HepG2 (cell line): ENCODE measurements around the gene CD276. TPM values are rescaled to one million over a fixed set of nuclear protein-coding genes. Genes with fewer than 3 reads are reported as not detected.

Experiments
- ATAC-seq: fragments of 200-7000 bp; cut with Tn5 transposase; 3 replicates; pipeline ENCODE4 v1.9.1; 2020; ENCODE audit warnings: mild to moderate bottlenecking, moderate library complexity
- BruUV-seq: library from RNA; stranded (reverse); fragments of 400-500 nt; replicated peaks from 2 replicates; lab custom pipeline; 2021; lab: Mats Ljungman, UMichigan
- CTCF ChIA-PET: fragments of 300-600 bp; formaldehyde crosslinking; extraction: SDS; loops from one replicate; lab custom pipeline; 2021; ENCODE audit warnings: low total read pairs, inconsistent platforms, low intra/inter-chr PET ratio; lab: Yijun Ruan, JAX
- POLR2A ChIA-PET: fragments of 350-600 bp; sonication (Branson Sonifier 250); formaldehyde crosslinking; loops from one replicate; lab custom pipeline; 2020; ENCODE audit warnings: antibody characterized with exemption, inconsistent platforms; lab: Yijun Ruan, JAX
- DNase-seq: peaks from one replicate; pipeline ENCODE4 v3.0.0-alpha.2; 2015; ENCODE audit warnings: low spot score
- FAIRE-seq: peaks from 3 replicates; lab custom pipeline; 2011; peaks lifted over from hg19 to GRCh38; lab: Jason Lieb, UNC
- H2AFZ ChIP-seq: one replicate; pipeline ENCODE4 v1.6.1; 2011; ENCODE audit warnings: low read length, inconsistent platforms
- H3K27ac ChIP-seq: fragments of 300-600 bp; 3 replicates; pipeline ENCODE4 v1.8.0; 2011; ENCODE audit warnings: mixed run types, mild to moderate bottlenecking, mixed read lengths, low read length, inconsistent platforms; ENCODE audit not compliant: insufficient read depth; ENCODE audit errors: extremely low read length
- H3K27me3 ChIP-seq, 2 experiments: fragments of 200-600 bp in 1 of 2; 2 replicates in 1 of 2; 3 replicates in 1 of 2; pipeline versions ENCODE4 v1.6.0 to v1.8.0; 2011; ENCODE audit warnings: low read length in 2 of 2, mild to moderate bottlenecking in 2 of 2, moderate library complexity in 2 of 2, inconsistent platforms in 1 of 2; ENCODE audit not compliant: insufficient read depth in 2 of 2, control insufficient read depth in 1 of 2
- H3K36me3 ChIP-seq, 2 experiments: fragments of 200-600 bp in 1 of 2; replicated peaks in 1 of 2; 2 replicates in 1 of 2; 3 replicates in 1 of 2; pipeline versions ENCODE4 v1.5.1 to v1.8.0; 2011; ENCODE audit warnings: low read length in 2 of 2, inconsistent platforms in 1 of 2; ENCODE audit not compliant: insufficient read depth in 2 of 2, control insufficient read depth in 1 of 2
- H3K4me1 ChIP-seq: 2 replicates; pipeline ENCODE4 v1.5.1; 2012; ENCODE audit warnings: low read length, inconsistent platforms; ENCODE audit not compliant: insufficient read depth
- H3K4me2 ChIP-seq: 2 replicates; pipeline ENCODE4 v1.6.0; 2011; ENCODE audit warnings: low read depth, low read length, inconsistent platforms
- H3K4me3 ChIP-seq, 3 experiments: fragments of 200-600 bp in 1 of 3; sonication (generic), shearing (Covaris generic) in 1 of 3; replicated peaks in 1 of 3; 2 replicates each; pipeline ENCODE4 v1.5.1; 2011 to 2016; ENCODE audit warnings: low read length in 3 of 3, inconsistent platforms in 2 of 3, low read depth in 2 of 3, mild to moderate bottlenecking in 2 of 3, control low read depth in 1 of 3, mixed read lengths in 1 of 3; ENCODE audit not compliant: insufficient read depth in 1 of 3
- H3K79me2 ChIP-seq: one replicate; pipeline ENCODE4 v1.6.1; 2011; ENCODE audit warnings: low read length, inconsistent platforms; ENCODE audit not compliant: insufficient read depth
- H3K9ac ChIP-seq: 2 replicates; pipeline ENCODE4 v1.6.0; 2011; ENCODE audit warnings: mild to moderate bottlenecking, low read depth, low read length, inconsistent platforms; ENCODE audit not compliant: insufficient read depth
- H3K9me3 ChIP-seq: 2 replicates; pipeline ENCODE4 v1.5.1; 2012; ENCODE audit warnings: mild to moderate bottlenecking, low read length
- H4K20me1 ChIP-seq: 2 replicates; pipeline ENCODE4 v1.6.0; 2011; ENCODE audit warnings: inconsistent platforms, mild to moderate bottlenecking, low read length, moderate library complexity; ENCODE audit not compliant: insufficient read depth
- CHCHD3 ChIP-seq: sonication (generic); formaldehyde crosslinking; IDR thresholded peaks from 2 replicates; pipeline ENCODE4 v1.8.0; 2022; ENCODE audit warnings: mild to moderate bottlenecking, missing genetic modification reagents, moderate library complexity
- ELF3 ChIP-seq: IDR thresholded peaks from 2 replicates; pipeline ENCODE4 v1.6.1; 2016; ENCODE audit warnings: missing genetic modification reagents, missing compliant biosample characterization
- HCFC1 ChIP-seq: fragments of 150-350 bp; IDR thresholded peaks from 2 replicates; pipeline ENCODE4 v1.6.1; 2014; ENCODE audit warnings: low read depth, low read length
- NCOA2 ChIP-seq: sonication (generic); formaldehyde crosslinking; IDR thresholded peaks from 2 replicates; pipeline ENCODE4 v1.8.0; 2022; ENCODE audit warnings: inconsistent platforms
- NFYC ChIP-seq: IDR thresholded peaks from 2 replicates; pipeline ENCODE4 v1.6.1; 2016; ENCODE audit warnings: missing genetic modification reagents, missing compliant biosample characterization
- RNF2 ChIP-seq: fragments of 450-650 bp; conservative IDR thresholded peaks from 2 replicates; pipeline ENCODE4 v1.6.1; 2016; ENCODE audit warnings: low read depth
- SP4 ChIP-seq: sonication (generic); formaldehyde crosslinking; IDR thresholded peaks from 2 replicates; pipeline ENCODE4 v1.8.1; 2023; ENCODE audit warnings: mild to moderate bottlenecking, missing genetic modification reagents
- SSRP1 ChIP-seq: IDR thresholded peaks from 2 replicates; pipeline ENCODE4 v1.6.1; 2016; ENCODE audit warnings: control low read depth
- TAF15 ChIP-seq: fragments of 200-400 bp; formaldehyde crosslinking; IDR thresholded peaks from one replicate; pipeline ENCODE4 v1.6.1; 2018; ENCODE audit warnings: mild to moderate bottlenecking, low read depth, low read length; ENCODE audit not compliant: poor library complexity, severe bottlenecking
- TCF7L2 ChIP-seq: IDR thresholded peaks from 2 replicates; pipeline ENCODE4 v1.6.1; 2011; ENCODE audit warnings: mild to moderate bottlenecking, low read depth, low read length, moderate library complexity
- ZNF484 ChIP-seq: sonication (generic); formaldehyde crosslinking; IDR thresholded peaks from 2 replicates; pipeline ENCODE4 v1.5.1; 2020; ENCODE audit warnings: mild to moderate bottlenecking, low read depth, missing genetic modification reagents, borderline replicate concordance
- ZNF572 ChIP-seq: sonication (generic); formaldehyde crosslinking; IDR thresholded peaks from 2 replicates; pipeline ENCODE4 v1.5.1; 2020; ENCODE audit warnings: mild to moderate bottlenecking, missing genetic modification reagents
- ZNF615 ChIP-seq: sonication (generic); formaldehyde crosslinking; IDR thresholded peaks from 2 replicates; pipeline ENCODE4 v1.5.0; 2020; ENCODE audit warnings: mild to moderate bottlenecking, missing genetic modification reagents, borderline replicate concordance
- WGBS: methylation state at CpG from one replicate; pipeline ENCODE4 v1.1.6; 2017; ENCODE audit warnings: low lambda C conversion rate; 5-methylcytosine and 5-hydroxymethylcytosine counted together
- in situ Hi-C: cut with HindIII; loops from 2 replicates; pipeline ENCODE4 v1.10.0; 2017; ENCODE audit warnings: low pct_unique_long_range_greater_than_20kb; ENCODE audit not compliant: extremely low pct_ligation_motif_present
- intact Hi-C: fragments of 100-400 bp; cut with micrococcal nuclease; formaldehyde crosslinking; loops from one replicate; pipeline ENCODE4 v1.10.0; 2022; ENCODE audit not compliant: unreplicated experiment
- polyA plus RNA-seq, 8 experiments: library from polyadenylated mRNA; depleted of rRNA in 3 of 8; stranded (reverse) in 7 of 8; unstranded in 1 of 8; fragments of >200 nt; fragmentation: Illumina TruSeq in 4 of 8; extraction: Trizol in 4 of 8; gene quantifications; 2 replicates each; pipeline versions ENCODE4 v1.2.1 to v1.2.3, GENCODE V29; 2011 to 2016; ENCODE audit warnings: low read depth in 4 of 8, missing spikeins in 1 of 8, mixed read lengths in 1 of 8; ENCODE audit not compliant: insufficient read depth in 1 of 8
- total RNA-seq, 5 experiments: library from RNA; depleted of rRNA; stranded (reverse); fragments of >200 nt; fragmentation: Illumina TruSeq; extraction: Trizol; gene quantifications; 2 replicates each; pipeline ENCODE4 v1.2.3, GENCODE V29; 2016; ENCODE audit warnings: low read depth in 1 of 5
- TF ChIP-seq, protein P1 (sequence below): sonication (generic); formaldehyde crosslinking; IDR thresholded peaks from 2 replicates; pipeline ENCODE4 v1.5.0; 2020; ENCODE audit warnings: missing genetic modification reagents
- TF ChIP-seq, protein P2 (sequence below): IDR thresholded peaks from 2 replicates; pipeline ENCODE4 v1.6.1; 2012; ENCODE audit warnings: inconsistent platforms
- TF ChIP-seq, protein P3 (sequence below): sonication (generic); formaldehyde crosslinking; IDR thresholded peaks from 2 replicates; pipeline ENCODE4 v1.9.0; 2021; ENCODE audit warnings: missing genetic modification reagents, borderline replicate concordance
- TF ChIP-seq, protein P4 (sequence below): sonication (generic); formaldehyde crosslinking; conservative IDR thresholded peaks from 2 replicates; pipeline ENCODE4 v1.8.0; 2022; ENCODE audit warnings: low read depth, missing genetic modification reagents
- TF ChIP-seq, protein P5 (sequence below): IDR thresholded peaks from 2 replicates; pipeline ENCODE4 v1.6.1; 2016; ENCODE audit warnings: missing genetic modification reagents, missing compliant biosample characterization
- TF ChIP-seq, protein P6 (sequence below): sonication (generic); formaldehyde crosslinking; IDR thresholded peaks from 2 replicates; pipeline ENCODE4 v1.9.0; 2021; ENCODE audit warnings: missing genetic modification reagents, borderline replicate concordance

Gene CD276
- total and polyA plus RNA-seq, 2 of the 13 experiments (the other 11 are each of a cell fraction or from before 2014, with no cell fraction given) = 24.6 to 55.2 TPM

DNA sequence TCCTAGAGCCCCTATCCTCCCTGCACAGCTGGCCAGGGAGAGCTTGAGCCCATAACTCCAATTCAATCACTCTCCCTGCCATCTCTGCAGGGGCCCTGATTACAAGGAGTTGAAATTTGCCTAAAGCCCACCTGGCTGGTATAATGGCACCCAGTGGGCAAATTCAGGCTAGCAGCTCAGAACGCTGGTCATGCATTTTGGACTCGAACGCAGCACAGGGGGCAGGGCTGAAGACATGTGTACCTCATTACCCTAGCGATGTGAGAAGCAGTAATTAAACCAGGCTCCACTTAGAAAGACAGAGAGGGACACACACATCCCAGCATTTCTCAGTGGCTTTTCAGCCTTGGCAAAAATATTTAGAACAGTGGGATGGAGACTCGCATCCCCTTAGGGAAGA, 65.8 kb downstream of the CD276 start:
- Histone ChIP-seq H3K9ac (no peak overlapping the region), H3K27me3 (peaks cover 10 to 51% of the 10 kb centered on the region in 2 experiments; a peak in 4 of 5 replicates), H3K9me3 (no peaks in the 10 kb centered on the region), H3K36me3 (no peaks in the 10 kb centered on the region), H4K20me1 (peaks cover 3% of the 10 kb centered on the region; the same call in 1 of the 2 replicates), H3K27ac (no peak overlapping the region), H3K4me3 (no peak overlapping the region), H2AFZ (no peak overlapping the region), H3K4me2 (no peak overlapping the region), H3K79me2 (no peaks in the 10 kb centered on the region), H3K4me1 (no peaks in the 10 kb centered on the region)
- WGBS = 65% methylated on average over 3 of the region's 5 CpGs
- ChIA-PET POLR2A (no interaction called here), CTCF (no interaction called here)
- no TSS peak for BruUV-seq
- ATAC-seq (no peak), DNase-seq (no peak), FAIRE-seq (no peak)
- in situ Hi-C loops (no loop called here), intact Hi-C loops (no loop called here)
- TF ChIP-seq, protein P1, sequence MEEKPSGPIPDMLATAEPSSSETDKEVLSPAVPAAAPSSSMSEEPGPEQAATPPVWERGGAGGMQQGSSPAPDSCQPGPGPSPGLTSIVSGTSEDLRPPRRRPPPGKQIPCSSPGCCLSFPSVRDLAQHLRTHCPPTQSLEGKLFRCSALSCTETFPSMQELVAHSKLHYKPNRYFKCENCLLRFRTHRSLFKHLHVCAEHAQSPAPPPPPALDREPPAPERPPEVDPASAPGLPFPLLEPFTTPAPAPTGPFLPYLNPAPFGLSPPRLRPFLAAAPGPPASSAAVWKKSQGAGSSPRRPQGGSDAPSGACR = no peak
- TF ChIP-seq, protein P2, sequence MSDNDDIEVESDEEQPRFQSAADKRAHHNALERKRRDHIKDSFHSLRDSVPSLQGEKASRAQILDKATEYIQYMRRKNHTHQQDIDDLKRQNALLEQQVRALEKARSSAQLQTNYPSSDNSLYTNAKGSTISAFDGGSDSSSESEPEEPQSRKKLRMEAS = no peak
- TF ChIP-seq NCOA2 (no peak), ZNF572 (no peak), CHCHD3 (CRISPR knock-in tag) (no peak), SP4 (no peak), ELF3 (CRISPR knock-in tag) (no peak), ZNF615 (CRISPR knock-in tag) (no peak), SSRP1 (no peak), ZNF484 (CRISPR knock-in tag) (no peak), HCFC1 (no peak), TAF15 (no peak), RNF2 (no peak), TCF7L2 (no peak), NFYC (CRISPR knock-in tag) (no peak)
- TF ChIP-seq, protein P3, sequence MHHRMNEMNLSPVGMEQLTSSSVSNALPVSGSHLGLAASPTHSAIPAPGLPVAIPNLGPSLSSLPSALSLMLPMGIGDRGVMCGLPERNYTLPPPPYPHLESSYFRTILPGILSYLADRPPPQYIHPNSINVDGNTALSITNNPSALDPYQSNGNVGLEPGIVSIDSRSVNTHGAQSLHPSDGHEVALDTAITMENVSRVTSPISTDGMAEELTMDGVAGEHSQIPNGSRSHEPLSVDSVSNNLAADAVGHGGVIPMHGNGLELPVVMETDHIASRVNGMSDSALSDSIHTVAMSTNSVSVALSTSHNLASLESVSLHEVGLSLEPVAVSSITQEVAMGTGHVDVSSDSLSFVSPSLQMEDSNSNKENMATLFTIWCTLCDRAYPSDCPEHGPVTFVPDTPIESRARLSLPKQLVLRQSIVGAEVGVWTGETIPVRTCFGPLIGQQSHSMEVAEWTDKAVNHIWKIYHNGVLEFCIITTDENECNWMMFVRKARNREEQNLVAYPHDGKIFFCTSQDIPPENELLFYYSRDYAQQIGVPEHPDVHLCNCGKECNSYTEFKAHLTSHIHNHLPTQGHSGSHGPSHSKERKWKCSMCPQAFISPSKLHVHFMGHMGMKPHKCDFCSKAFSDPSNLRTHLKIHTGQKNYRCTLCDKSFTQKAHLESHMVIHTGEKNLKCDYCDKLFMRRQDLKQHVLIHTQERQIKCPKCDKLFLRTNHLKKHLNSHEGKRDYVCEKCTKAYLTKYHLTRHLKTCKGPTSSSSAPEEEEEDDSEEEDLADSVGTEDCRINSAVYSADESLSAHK (CRISPR knock-in tag) = no peak
- TF ChIP-seq, protein P4, sequence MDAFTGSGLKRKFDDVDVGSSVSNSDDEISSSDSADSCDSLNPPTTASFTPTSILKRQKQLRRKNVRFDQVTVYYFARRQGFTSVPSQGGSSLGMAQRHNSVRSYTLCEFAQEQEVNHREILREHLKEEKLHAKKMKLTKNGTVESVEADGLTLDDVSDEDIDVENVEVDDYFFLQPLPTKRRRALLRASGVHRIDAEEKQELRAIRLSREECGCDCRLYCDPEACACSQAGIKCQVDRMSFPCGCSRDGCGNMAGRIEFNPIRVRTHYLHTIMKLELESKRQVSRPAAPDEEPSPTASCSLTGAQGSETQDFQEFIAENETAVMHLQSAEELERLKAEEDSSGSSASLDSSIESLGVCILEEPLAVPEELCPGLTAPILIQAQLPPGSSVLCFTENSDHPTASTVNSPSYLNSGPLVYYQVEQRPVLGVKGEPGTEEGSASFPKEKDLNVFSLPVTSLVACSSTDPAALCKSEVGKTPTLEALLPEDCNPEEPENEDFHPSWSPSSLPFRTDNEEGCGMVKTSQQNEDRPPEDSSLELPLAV (CRISPR knock-in tag) = no peak
- TF ChIP-seq, protein P5, sequence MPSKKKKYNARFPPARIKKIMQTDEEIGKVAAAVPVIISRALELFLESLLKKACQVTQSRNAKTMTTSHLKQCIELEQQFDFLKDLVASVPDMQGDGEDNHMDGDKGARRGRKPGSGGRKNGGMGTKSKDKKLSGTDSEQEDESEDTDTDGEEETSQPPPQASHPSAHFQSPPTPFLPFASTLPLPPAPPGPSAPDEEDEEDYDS (CRISPR knock-in tag) = no peak
- TF ChIP-seq, protein P6, sequence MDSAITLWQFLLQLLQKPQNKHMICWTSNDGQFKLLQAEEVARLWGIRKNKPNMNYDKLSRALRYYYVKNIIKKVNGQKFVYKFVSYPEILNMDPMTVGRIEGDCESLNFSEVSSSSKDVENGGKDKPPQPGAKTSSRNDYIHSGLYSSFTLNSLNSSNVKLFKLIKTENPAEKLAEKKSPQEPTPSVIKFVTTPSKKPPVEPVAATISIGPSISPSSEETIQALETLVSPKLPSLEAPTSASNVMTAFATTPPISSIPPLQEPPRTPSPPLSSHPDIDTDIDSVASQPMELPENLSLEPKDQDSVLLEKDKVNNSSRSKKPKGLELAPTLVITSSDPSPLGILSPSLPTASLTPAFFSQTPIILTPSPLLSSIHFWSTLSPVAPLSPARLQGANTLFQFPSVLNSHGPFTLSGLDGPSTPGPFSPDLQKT (CRISPR knock-in tag) = no peak
